Chondrocyte (in vitro differentiated cells): ENCODE data around the gene ROPN1B. TPM values are rescaled to one million over a fixed set of nuclear protein-coding genes. Genes with fewer than 3 reads are reported as not detected.
"Not testable (repeated sequence)": the region's sequence is repeated elsewhere in the genome, so short reads cannot be mapped to it uniquely, and the experiment has no call there.

Experiments
- DNase-seq: peaks from one replicate; pipeline ENCODE4 v3.0.0; 2021; ENCODE audit warnings: mixed read lengths, low spot score
- H3K27ac Mint-ChIP-seq: one replicate; pipeline ENCODE4 v1.8.0; 2021; ENCODE audit warnings: mild to moderate bottlenecking, moderate library complexity, mixed read lengths; ENCODE audit not compliant: unreplicated experiment
- H3K27me3 Mint-ChIP-seq: 2 replicates; pipeline ENCODE4 v1.8.0; 2021; ENCODE audit warnings: low read depth, mixed read lengths
- H3K36me3 Mint-ChIP-seq: 2 replicates; pipeline ENCODE4 v1.8.0; 2021; ENCODE audit warnings: low read depth, mixed read lengths
- H3K4me1 Mint-ChIP-seq: 2 replicates; pipeline ENCODE4 v1.8.0; 2021; ENCODE audit warnings: low read depth, mild to moderate bottlenecking, mixed read lengths
- H3K4me3 Mint-ChIP-seq: one replicate; pipeline ENCODE4 v1.8.0; 2021; ENCODE audit warnings: mild to moderate bottlenecking, moderate library complexity, mixed read lengths; ENCODE audit not compliant: unreplicated experiment
- H3K9me3 Mint-ChIP-seq: 2 replicates; pipeline ENCODE4 v1.8.0; 2021; ENCODE audit warnings: low read depth, mixed read lengths
- CTCF ChIP-seq: fragments of 200-600 bp; sonication (generic); IDR thresholded peaks from 2 replicates; pipeline ENCODE4 v1.5.0; 2021; ENCODE audit warnings: antibody characterized with exemption, mild to moderate bottlenecking, moderate library complexity
- total RNA-seq: library from RNA; stranded (reverse); gene quantifications from 3 replicates; pipeline ENCODE4 v1.2.1, GENCODE V29; 2021

The ROPN1B gene
- total RNA-seq, 1 donor from 2014 or later, result 0.10 TPM

GRCh38 chr3:125928771-125929545 is 40.0 kb upstream of the ROPN1B start:
- DNase-seq, H3K36me3 Mint-ChIP-seq, H3K27me3 Mint-ChIP-seq, H3K9me3 Mint-ChIP-seq, H3K27ac Mint-ChIP-seq: not testable (repeated sequence)
- Mint-ChIP-seq H3K4me1 (peaks cover 12% of the 10 kb centered on the region), H3K4me3 (peak overlapping the region; percentile 12)
- peak; percentile 81 for TF ChIP-seq CTCF

- not testable (repeated sequence) for H3K9me3 Mint-ChIP-seq, H3K27me3 Mint-ChIP-seq, H3K4me3 Mint-ChIP-seq, H3K36me3 Mint-ChIP-seq, DNase-seq, H3K27ac Mint-ChIP-seq
- H3K4me1 Mint-ChIP-seq, result peaks cover 12% of the 10 kb centered on the region
Measured at GRCh38 chr3:125929765-125930164, 39.2 kb upstream of the ROPN1B start.

GRCh38 chr3:125931355-125931880 is 37.6 kb upstream of the ROPN1B start:
- H3K27ac Mint-ChIP-seq, H3K9me3 Mint-ChIP-seq, H3K27me3 Mint-ChIP-seq, H3K4me3 Mint-ChIP-seq, H3K36me3 Mint-ChIP-seq, DNase-seq: not testable (repeated sequence)
- peak; percentile 9 for TF ChIP-seq CTCF
- peaks cover 14% of the 10 kb centered on the region for H3K4me1 Mint-ChIP-seq

- H3K27ac Mint-ChIP-seq, H3K36me3 Mint-ChIP-seq, H3K27me3 Mint-ChIP-seq, H3K4me3 Mint-ChIP-seq, DNase-seq, H3K9me3 Mint-ChIP-seq: not testable (repeated sequence)
- H3K4me1 Mint-ChIP-seq, result peaks cover 18% of the 10 kb centered on the region
Measured at GRCh38 chr3:125933397-125934173, 35.4 kb upstream of the ROPN1B start.

- H3K27ac Mint-ChIP-seq, result not testable (repeated sequence)
Measured at GRCh38 chr3:125935252-125935874, 33.6 kb upstream of the ROPN1B start.

GRCh38 chr3:125936210-125936815 is 32.7 kb upstream of the ROPN1B start:
- not testable (repeated sequence) for H3K9me3 Mint-ChIP-seq, H3K4me3 Mint-ChIP-seq, H3K27ac Mint-ChIP-seq, H3K27me3 Mint-ChIP-seq, H3K36me3 Mint-ChIP-seq, DNase-seq, H3K4me1 Mint-ChIP-seq
- peak; percentile 54 for TF ChIP-seq CTCF

More at GRCh38 chr3:125935252-125935874, 33.6 kb upstream of the ROPN1B start:
- not testable (repeated sequence) for H3K4me3 Mint-ChIP-seq, H3K27me3 Mint-ChIP-seq, H3K4me1 Mint-ChIP-seq, H3K36me3 Mint-ChIP-seq, H3K9me3 Mint-ChIP-seq, DNase-seq

GRCh38 chr3:125936891-125937290 is 32.1 kb upstream of the ROPN1B start:
- not testable (repeated sequence) for H3K27ac Mint-ChIP-seq, H3K36me3 Mint-ChIP-seq, H3K4me3 Mint-ChIP-seq, H3K4me1 Mint-ChIP-seq, DNase-seq, H3K9me3 Mint-ChIP-seq, H3K27me3 Mint-ChIP-seq

- H3K36me3 Mint-ChIP-seq, H3K9me3 Mint-ChIP-seq, H3K4me1 Mint-ChIP-seq, H3K27ac Mint-ChIP-seq, DNase-seq, H3K4me3 Mint-ChIP-seq: not testable (repeated sequence)
- peaks cover 36% of the 10 kb centered on the region for H3K27me3 Mint-ChIP-seq
Measured at GRCh38 chr3:125947806-125948205, 21.2 kb upstream of the ROPN1B start.

- H3K4me3 Mint-ChIP-seq, H3K27ac Mint-ChIP-seq, H3K36me3 Mint-ChIP-seq, H3K4me1 Mint-ChIP-seq, DNase-seq, H3K9me3 Mint-ChIP-seq: not testable (repeated sequence)
- H3K27me3 Mint-ChIP-seq, result peaks cover 38% of the 10 kb centered on the region
Measured at GRCh38 chr3:125948901-125949300, 20.1 kb upstream of the ROPN1B start.
